ENCODE results near the gene COL6A1. TPM values are rescaled to one million over a fixed set of nuclear protein-coding genes. Genes with fewer than 3 reads are reported as not detected.

The COL6A1 gene
- total RNA-seq, 1 donor from 2014 or later: 270 TPM

GRCh38 chr21:45987121-45987711, 5.6 kb downstream of the COL6A1 start:
- peaks cover 10 to 36% (median 28%) of the 10 kb centered on the region in 3 donors for H3K36me3 ChIP-seq (ENCODE audit: control insufficient read depth in 3 of 3, insufficient read depth in 3 of 3, low read length in 3 of 3)
- no peak overlapping the region for H3K4me3 ChIP-seq (ENCODE audit: low read length in 3 of 3)
- no peak overlapping the region for H3K9ac ChIP-seq (ENCODE audit: low read depth in 1 of 3, low read length in 3 of 3)
- no peak overlapping the region for H3K27ac ChIP-seq (ENCODE audit: low read depth, low read length)
- H3K4me1 ChIP-seq (ENCODE audit: control insufficient read depth in 3 of 3, insufficient read depth in 3 of 3, low read length in 3 of 3): peaks cover 11 to 15% (median 14%) of the 10 kb centered on the region in 3 donors
- H3K27me3 ChIP-seq (ENCODE audit: control insufficient read depth in 3 of 3, insufficient read depth in 3 of 3, low read length in 3 of 3): no peaks in the 10 kb centered on the region
- H3K9me3 ChIP-seq (ENCODE audit: control insufficient read depth in 3 of 3, low read length in 3 of 3): no peaks in the 10 kb centered on the region

- H3K27ac ChIP-seq (ENCODE audit: low read depth, low read length): no peak overlapping the region
- H3K4me3 ChIP-seq (ENCODE audit: low read length in 3 of 3): no peak overlapping the region
- H3K36me3 ChIP-seq (ENCODE audit: control insufficient read depth in 3 of 3, insufficient read depth in 3 of 3, low read length in 3 of 3): peaks cover 10 to 38% (median 28%) of the 10 kb centered on the region in 3 donors
- no peaks in the 10 kb centered on the region for H3K27me3 ChIP-seq (ENCODE audit: control insufficient read depth in 3 of 3, insufficient read depth in 3 of 3, low read length in 3 of 3)
- H3K4me1 ChIP-seq (ENCODE audit: control insufficient read depth in 3 of 3, insufficient read depth in 3 of 3, low read length in 3 of 3): peaks cover 8 to 16% (median 11%) of the 10 kb centered on the region in 3 donors
- no peaks in the 10 kb centered on the region for H3K9me3 ChIP-seq (ENCODE audit: control insufficient read depth in 3 of 3, low read length in 3 of 3)
- H3K9ac ChIP-seq (ENCODE audit: low read depth in 1 of 3, low read length in 3 of 3): no peak overlapping the region
Measured at GRCh38 chr21:45988366-45989347, 7.1 kb downstream of the COL6A1 start.

GRCh38 chr21:45989355-45990048, 7.9 kb downstream of the COL6A1 start:
- H3K27ac ChIP-seq (ENCODE audit: low read depth, low read length): no peak overlapping the region
- H3K9me3 ChIP-seq (ENCODE audit: control insufficient read depth in 3 of 3, low read length in 3 of 3): no peaks in the 10 kb centered on the region
- no peak overlapping the region for H3K4me3 ChIP-seq (ENCODE audit: low read length in 3 of 3)
- no peak overlapping the region for H3K9ac ChIP-seq (ENCODE audit: low read depth in 1 of 3, low read length in 3 of 3)
- peaks cover 10 to 36% (median 27%) of the 10 kb centered on the region in 3 donors for H3K36me3 ChIP-seq (ENCODE audit: control insufficient read depth in 3 of 3, insufficient read depth in 3 of 3, low read length in 3 of 3)
- no peaks in the 10 kb centered on the region for H3K27me3 ChIP-seq (ENCODE audit: control insufficient read depth in 3 of 3, insufficient read depth in 3 of 3, low read length in 3 of 3)
- H3K4me1 ChIP-seq (ENCODE audit: control insufficient read depth in 3 of 3, insufficient read depth in 3 of 3, low read length in 3 of 3): peaks cover 7 to 15% (median 8%) of the 10 kb centered on the region in 3 donors

GRCh38 chr21:45990049-45990711, 8.6 kb downstream of the COL6A1 start:
- no peak overlapping the region for H3K4me3 ChIP-seq (ENCODE audit: low read length in 3 of 3)
- no peaks in the 10 kb centered on the region for H3K9me3 ChIP-seq (ENCODE audit: control insufficient read depth in 3 of 3, low read length in 3 of 3)
- no peak overlapping the region for H3K27ac ChIP-seq (ENCODE audit: low read depth, low read length)
- H3K36me3 ChIP-seq (ENCODE audit: control insufficient read depth in 3 of 3, insufficient read depth in 3 of 3, low read length in 3 of 3): peaks cover 10 to 34% (median 24%) of the 10 kb centered on the region in 3 donors
- H3K4me1 ChIP-seq (ENCODE audit: control insufficient read depth in 3 of 3, insufficient read depth in 3 of 3, low read length in 3 of 3): peaks cover 3 to 15% (median 9%) of the 10 kb centered on the region in 3 donors
- H3K9ac ChIP-seq (ENCODE audit: low read depth in 1 of 3, low read length in 3 of 3): no peak overlapping the region
- no peaks in the 10 kb centered on the region for H3K27me3 ChIP-seq (ENCODE audit: control insufficient read depth in 3 of 3, insufficient read depth in 3 of 3, low read length in 3 of 3)

DNA sequence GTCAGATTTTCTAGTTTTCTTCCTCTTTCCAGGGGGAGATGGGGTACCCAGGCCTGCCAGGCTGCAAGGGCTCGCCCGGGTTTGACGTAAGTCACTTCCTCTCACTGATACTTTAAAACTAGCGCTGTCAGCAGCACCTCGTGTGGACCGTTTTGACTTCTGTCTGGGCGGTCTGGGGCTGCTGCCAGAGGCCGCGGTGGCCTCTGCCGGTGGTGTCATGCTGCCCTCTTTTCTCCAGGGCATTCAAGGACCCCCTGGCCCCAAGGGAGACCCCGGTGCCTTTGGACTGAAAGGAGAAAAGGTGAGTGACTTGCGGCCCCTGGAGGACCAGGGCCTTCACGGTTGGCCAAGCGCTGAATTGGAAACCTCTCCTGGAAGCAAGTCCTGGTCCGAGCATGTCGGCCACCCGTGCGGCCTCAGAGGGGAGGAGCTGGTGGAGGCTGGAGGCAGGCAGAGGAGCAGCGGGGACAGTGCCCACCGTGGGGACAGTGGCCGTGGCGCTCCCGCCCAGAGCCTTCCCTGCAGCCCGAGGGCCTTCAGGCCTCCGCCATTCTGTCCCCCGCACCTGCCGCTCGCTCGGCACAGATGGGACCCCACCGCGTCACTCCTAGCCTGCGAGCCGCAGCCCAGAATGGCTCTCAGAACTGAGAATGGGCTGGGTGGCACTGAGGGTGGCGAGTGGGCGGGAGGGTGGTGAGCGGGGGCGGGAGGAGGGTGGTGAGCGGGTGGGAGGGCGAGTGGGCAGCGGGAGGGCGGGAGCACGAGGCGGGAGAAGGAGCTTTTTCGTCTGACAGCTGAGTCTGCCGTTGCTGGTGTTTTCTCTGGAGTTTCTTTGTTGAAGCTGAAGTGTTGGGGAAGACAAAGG, 9.4 kb downstream of the COL6A1 start:
- no peaks in the 10 kb centered on the region for H3K9me3 ChIP-seq (ENCODE audit: control insufficient read depth in 3 of 3, low read length in 3 of 3)
- no peaks in the 10 kb centered on the region for H3K27me3 ChIP-seq (ENCODE audit: control insufficient read depth in 3 of 3, insufficient read depth in 3 of 3, low read length in 3 of 3)
- no peak overlapping the region for H3K4me3 ChIP-seq (ENCODE audit: low read length in 3 of 3)
- H3K4me1 ChIP-seq (ENCODE audit: control insufficient read depth in 3 of 3, insufficient read depth in 3 of 3, low read length in 3 of 3): peaks cover 0 to 10% (median 5%) of the 10 kb centered on the region in 3 donors
- no peak overlapping the region for H3K27ac ChIP-seq (ENCODE audit: low read depth, low read length)
- H3K36me3 ChIP-seq (ENCODE audit: control insufficient read depth in 3 of 3, insufficient read depth in 3 of 3, low read length in 3 of 3): peaks cover 10 to 28% (median 20%) of the 10 kb centered on the region in 3 donors
- no peak overlapping the region for H3K9ac ChIP-seq (ENCODE audit: low read depth in 1 of 3, low read length in 3 of 3)

GRCh38 chr21:45991606-45992300, 10.2 kb downstream of the COL6A1 start:
- Histone ChIP-seq H3K4me3 (ENCODE audit: low read length in 3 of 3) (no peak overlapping the region), H3K4me1 (ENCODE audit: control insufficient read depth in 3 of 3, insufficient read depth in 3 of 3, low read length in 3 of 3) (peaks cover 0 to 9% (median 5%) of the 10 kb centered on the region in 3 donors), H3K27ac (ENCODE audit: low read depth, low read length) (peak overlapping the region; percentile 47), H3K9me3 (ENCODE audit: control insufficient read depth in 3 of 3, low read length in 3 of 3) (no peaks in the 10 kb centered on the region), H3K9ac (ENCODE audit: low read depth in 1 of 3, low read length in 3 of 3) (peak overlapping the region in 1 of 3 donors; percentile 3), H3K27me3 (ENCODE audit: control insufficient read depth in 3 of 3, insufficient read depth in 3 of 3, low read length in 3 of 3) (no peaks in the 10 kb centered on the region), H3K36me3 (ENCODE audit: control insufficient read depth in 3 of 3, insufficient read depth in 3 of 3, low read length in 3 of 3) (peaks cover 10 to 24% (median 19%) of the 10 kb centered on the region in 3 donors)

DNA sequence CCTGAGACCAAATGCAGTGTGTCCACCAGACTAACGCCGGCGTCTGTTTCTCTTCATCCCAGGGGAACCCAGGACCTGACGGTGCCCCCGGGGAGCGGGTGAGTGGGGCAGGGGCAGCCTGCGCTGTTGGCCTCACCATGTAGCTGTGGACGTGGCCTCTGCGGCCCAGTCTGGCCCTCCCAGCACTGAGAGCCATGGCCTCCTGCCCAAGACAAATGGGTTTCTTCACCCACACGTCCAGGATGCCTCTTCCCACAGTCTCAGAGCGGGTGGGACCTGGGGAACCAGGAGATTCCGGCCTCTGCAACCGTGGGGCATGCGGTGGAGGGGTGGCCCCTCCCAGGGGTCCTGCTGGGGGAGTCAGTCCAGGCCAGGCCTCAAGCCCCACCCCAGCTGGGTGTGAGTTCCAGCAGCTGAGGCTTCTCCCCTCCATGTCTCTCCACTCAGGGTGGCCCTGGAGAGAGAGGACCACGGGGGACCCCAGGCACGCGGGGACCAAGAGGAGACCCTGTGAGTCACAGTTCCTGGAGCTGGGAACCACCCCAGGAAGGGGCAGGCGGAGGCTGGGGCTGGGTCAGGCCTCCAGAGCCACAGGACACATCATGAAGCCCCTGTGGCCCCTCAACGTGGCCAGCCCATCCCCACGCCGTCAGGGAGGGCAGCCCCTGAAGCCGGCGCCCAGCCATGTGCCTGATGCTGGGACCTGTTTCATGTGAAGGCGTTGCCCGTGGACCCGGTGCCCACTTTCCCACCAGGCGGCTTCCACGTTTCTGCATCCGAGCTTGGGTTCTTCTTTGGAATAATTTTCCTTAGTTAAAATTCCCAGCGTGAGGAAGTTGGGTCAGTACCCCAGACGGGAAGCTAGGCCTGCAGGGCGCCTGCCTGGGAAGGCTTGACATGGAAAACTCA, 11.0 kb downstream of the COL6A1 start:
- Histone ChIP-seq H3K9me3 (ENCODE audit: control insufficient read depth in 3 of 3, low read length in 3 of 3) (no peaks in the 10 kb centered on the region), H3K27ac (ENCODE audit: low read depth, low read length) (peak overlapping the region; percentile 47), H3K27me3 (ENCODE audit: control insufficient read depth in 3 of 3, insufficient read depth in 3 of 3, low read length in 3 of 3) (no peaks in the 10 kb centered on the region), H3K36me3 (ENCODE audit: control insufficient read depth in 3 of 3, insufficient read depth in 3 of 3, low read length in 3 of 3) (peaks cover 6 to 19% (median 15%) of the 10 kb centered on the region in 3 donors), H3K9ac (ENCODE audit: low read depth in 1 of 3, low read length in 3 of 3) (peak overlapping the region in 1 of 3 donors; percentile 25), H3K4me1 (ENCODE audit: control insufficient read depth in 3 of 3, insufficient read depth in 3 of 3, low read length in 3 of 3) (peaks cover 0 to 6% (median 3%) of the 10 kb centered on the region in 3 donors), H3K4me3 (ENCODE audit: low read length in 3 of 3) (no peak overlapping the region)

All from skeletal muscle tissue (tissue), 4 donors.